ENCODE results near the gene ZNF296. TPM values are rescaled to one million over a fixed set of nuclear protein-coding genes. Genes with fewer than 3 reads are reported as not detected.

The ZNF296 gene
- total and polyA plus RNA-seq, 2 of the 13 experiments (the other 11 are each of a cell fraction or from before 2014, with no cell fraction given) = 0.26 to 0.62 TPM

DNA sequence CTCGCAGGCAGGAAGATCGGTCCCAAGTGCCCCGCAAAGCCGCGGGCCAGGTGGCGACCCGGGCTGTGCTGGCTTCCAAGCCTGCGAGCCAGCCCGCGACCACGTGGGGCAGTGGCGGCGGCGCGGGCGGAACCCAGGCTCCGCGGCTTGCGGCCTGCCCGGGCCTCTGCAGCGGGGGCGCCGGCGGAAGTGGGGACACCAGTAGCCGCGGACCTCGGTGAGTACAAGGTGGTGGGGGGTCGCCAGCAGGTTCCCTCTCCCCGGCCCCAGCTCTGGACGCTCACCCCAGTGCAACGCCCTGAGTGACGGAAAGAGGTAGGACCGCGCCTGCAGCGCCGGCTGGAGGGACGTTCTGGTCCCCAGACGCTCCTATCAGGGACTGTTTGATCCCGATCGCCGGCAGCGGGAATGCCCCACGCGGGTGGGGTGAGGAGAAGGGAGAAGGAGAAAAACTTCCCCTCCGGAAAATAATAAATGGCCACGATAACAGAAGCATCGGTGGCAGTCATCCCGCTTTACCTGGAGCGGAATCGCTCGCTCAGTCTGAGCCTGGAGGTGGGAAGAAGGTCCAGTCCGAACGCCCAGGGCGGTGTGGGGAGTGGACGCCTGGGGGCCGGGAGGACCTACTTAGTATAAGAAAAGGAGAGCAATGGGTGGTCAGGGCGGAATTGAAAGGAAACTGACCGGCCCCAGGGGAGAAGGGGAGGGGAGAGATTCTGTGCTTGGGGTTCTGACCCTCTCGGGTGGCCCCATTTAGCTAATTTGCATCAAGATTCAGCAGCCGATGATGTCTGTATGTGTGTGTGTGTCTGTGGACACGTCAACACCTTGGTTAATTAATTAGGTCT, 3.0 kb upstream of the ZNF296 start, which contains the start of gene GEMIN7 (continued):
- peak; percentile 95 for TF ChIP-seq TMF1 (CRISPR knock-in tag; IDR thresholded peaks at IDR 0.05; ENCODE audit: low read depth)
- no peak for TF ChIP-seq ZNF317 (CRISPR knock-in tag; IDR thresholded peaks at IDR 0.05)
- TF ChIP-seq, protein P1, sequence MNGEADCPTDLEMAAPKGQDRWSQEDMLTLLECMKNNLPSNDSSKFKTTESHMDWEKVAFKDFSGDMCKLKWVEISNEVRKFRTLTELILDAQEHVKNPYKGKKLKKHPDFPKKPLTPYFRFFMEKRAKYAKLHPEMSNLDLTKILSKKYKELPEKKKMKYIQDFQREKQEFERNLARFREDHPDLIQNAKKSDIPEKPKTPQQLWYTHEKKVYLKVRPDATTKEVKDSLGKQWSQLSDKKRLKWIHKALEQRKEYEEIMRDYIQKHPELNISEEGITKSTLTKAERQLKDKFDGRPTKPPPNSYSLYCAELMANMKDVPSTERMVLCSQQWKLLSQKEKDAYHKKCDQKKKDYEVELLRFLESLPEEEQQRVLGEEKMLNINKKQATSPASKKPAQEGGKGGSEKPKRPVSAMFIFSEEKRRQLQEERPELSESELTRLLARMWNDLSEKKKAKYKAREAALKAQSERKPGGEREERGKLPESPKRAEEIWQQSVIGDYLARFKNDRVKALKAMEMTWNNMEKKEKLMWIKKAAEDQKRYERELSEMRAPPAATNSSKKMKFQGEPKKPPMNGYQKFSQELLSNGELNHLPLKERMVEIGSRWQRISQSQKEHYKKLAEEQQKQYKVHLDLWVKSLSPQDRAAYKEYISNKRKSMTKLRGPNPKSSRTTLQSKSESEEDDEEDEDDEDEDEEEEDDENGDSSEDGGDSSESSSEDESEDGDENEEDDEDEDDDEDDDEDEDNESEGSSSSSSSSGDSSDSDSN (CRISPR knock-in tag; IDR thresholded peaks at IDR 0.05) = peak; percentile 82
- no peak for TF ChIP-seq JUND (CRISPR knock-in tag; IDR thresholded peaks at IDR 0.05)
- TF ChIP-seq, protein P2, sequence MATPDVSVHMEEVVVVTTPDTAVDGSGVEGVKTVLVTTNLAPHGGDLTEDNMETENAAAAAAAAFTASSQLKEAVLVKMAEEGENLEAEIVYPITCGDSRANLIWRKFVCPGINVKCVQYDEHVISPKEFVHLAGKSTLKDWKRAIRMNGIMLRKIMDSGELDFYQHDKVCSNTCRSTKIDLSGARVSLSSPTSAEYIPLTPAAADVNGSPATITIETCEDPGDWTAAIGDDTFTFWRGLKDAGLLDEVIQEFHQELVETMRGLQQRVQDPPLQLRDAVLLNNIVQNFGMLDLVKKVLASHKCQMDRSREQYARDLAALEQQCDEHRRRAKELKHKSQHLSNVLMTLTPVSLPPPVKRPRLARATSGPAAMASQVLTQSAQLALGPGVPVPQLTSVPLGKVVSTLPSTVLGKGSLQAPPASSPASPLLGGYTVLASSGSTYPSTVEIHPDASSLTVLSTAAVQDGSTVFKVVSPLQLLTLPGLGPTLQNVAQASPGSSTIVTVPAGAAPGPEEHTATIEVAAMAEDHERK (CRISPR knock-in tag; IDR thresholded peaks at IDR 0.05; ENCODE audit: low read depth) = no peak
- peak; percentile 96 for TF ChIP-seq ATF7-NPFF (CRISPR knock-in tag; IDR thresholded peaks at IDR 0.05; ENCODE audit: low read depth)
- no peak for TF ChIP-seq NR3C1 (CRISPR knock-in tag; IDR thresholded peaks at IDR 0.05)
- TF ChIP-seq ZNF543 (CRISPR knock-in tag; IDR thresholded peaks at IDR 0.05) = peak; percentile 85; the same call in 1 of the 2 replicates
- TF ChIP-seq PAX8 (CRISPR knock-in tag; IDR thresholded peaks at IDR 0.05; ENCODE audit: borderline replicate concordance) = peak; percentile 73; the same call in 1 of the 2 replicates
- peak; percentile 89 for TF ChIP-seq KDM2A (CRISPR knock-in tag; IDR thresholded peaks at IDR 0.05; ENCODE audit: borderline replicate concordance, low read depth)
- no peak for TF ChIP-seq PTBP1 (IDR thresholded peaks at IDR 0.05; ENCODE audit: low read depth, low read length, poor library complexity, severe bottlenecking)
- TF ChIP-seq ZNF264 (CRISPR knock-in tag; IDR thresholded peaks at IDR 0.05) = peak; percentile 59; the same call in 1 of the 2 replicates
- no peak for TF ChIP-seq ZNF737 (CRISPR knock-in tag; IDR thresholded peaks at IDR 0.05; ENCODE audit: borderline replicate concordance)
- TF ChIP-seq ZNF775 (CRISPR knock-in tag; IDR thresholded peaks at IDR 0.05; ENCODE audit: borderline replicate concordance) = peak; percentile 70; the same call in 1 of the 2 replicates
- TF ChIP-seq, protein P3, sequence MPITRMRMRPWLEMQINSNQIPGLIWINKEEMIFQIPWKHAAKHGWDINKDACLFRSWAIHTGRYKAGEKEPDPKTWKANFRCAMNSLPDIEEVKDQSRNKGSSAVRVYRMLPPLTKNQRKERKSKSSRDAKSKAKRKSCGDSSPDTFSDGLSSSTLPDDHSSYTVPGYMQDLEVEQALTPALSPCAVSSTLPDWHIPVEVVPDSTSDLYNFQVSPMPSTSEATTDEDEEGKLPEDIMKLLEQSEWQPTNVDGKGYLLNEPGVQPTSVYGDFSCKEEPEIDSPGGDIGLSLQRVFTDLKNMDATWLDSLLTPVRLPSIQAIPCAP (CRISPR knock-in tag; IDR thresholded peaks at IDR 0.05; ENCODE audit: low read depth) = 0 out of 2 replicates have a peak, but pooled peaks have one; percentile 35
- peak; percentile 70; the same call in 1 of the 2 replicates for TF ChIP-seq ZFP41 (CRISPR knock-in tag; IDR thresholded peaks at IDR 0.05; ENCODE audit: borderline replicate concordance)
- TF ChIP-seq SSRP1 (CRISPR knock-in tag; IDR thresholded peaks at IDR 0.05) = no peak
